HG03039 (cell line): ENCODE data around the gene STK32B.
"Not testable (repeated sequence)": the region's sequence is repeated elsewhere in the genome, so short reads cannot be mapped to it uniquely, and the experiment has no call there.

Experiments
- ATAC-seq: cut with Tn5 transposase; IDR thresholded peaks from one replicate; pipeline ENCODE4 v1.9.1; 2021; ENCODE audit warnings: mild to moderate bottlenecking, moderate library complexity; ENCODE audit not compliant: unreplicated experiment

STK32B gene

GRCh38 chr4:5200513-5200912, 149.2 kb downstream of the STK32B start:
- ATAC-seq: no peak

GRCh38 chr4:5203309-5203992, 152.2 kb downstream of the STK32B start:
- no peak for ATAC-seq

- ATAC-seq: no peak
These were observed 152.7 kb downstream of the STK32B start for GRCh38 chr4:5203993-5204310.

GRCh38 chr4:5204781-5205180, 153.5 kb downstream of the STK32B start:
- ATAC-seq: no peak

GRCh38 chr4:5206016-5206790, 154.9 kb downstream of the STK32B start:
- ATAC-seq: no peak

- no peak for ATAC-seq
These were observed 158.6 kb downstream of the STK32B start for GRCh38 chr4:5209862-5210261.

- ATAC-seq: no peak
These were observed 160.1 kb downstream of the STK32B start for GRCh38 chr4:5211282-5211839.

GRCh38 chr4:5212255-5213013, 161.2 kb downstream of the STK32B start:
- ATAC-seq: no peak

GRCh38 chr4:5213087-5213595, 161.9 kb downstream of the STK32B start:
- ATAC-seq: no peak

GRCh38 chr4:5215321-5215720, 164.0 kb downstream of the STK32B start:
- no peak for ATAC-seq

- ATAC-seq: no peak
These were observed 166.1 kb downstream of the STK32B start for GRCh38 chr4:5217421-5217820.

- no peak for ATAC-seq
These were observed 167.2 kb downstream of the STK32B start for GRCh38 chr4:5218376-5219069.

- ATAC-seq: no peak
These were observed 168.7 kb downstream of the STK32B start for GRCh38 chr4:5220028-5220427.

- no peak for ATAC-seq
These were observed 170.8 kb downstream of the STK32B start for GRCh38 chr4:5222047-5222446.

- no peak for ATAC-seq
These were observed 171.7 kb downstream of the STK32B start for GRCh38 chr4:5222951-5223350.

GRCh38 chr4:5224340-5224739, 173.1 kb downstream of the STK32B start:
- no peak for ATAC-seq

- ATAC-seq: no peak
These were observed 181.3 kb downstream of the STK32B start for GRCh38 chr4:5232549-5232948.

- ATAC-seq: no peak
These were observed 185.9 kb downstream of the STK32B start for GRCh38 chr4:5237086-5237660.

- no peak for ATAC-seq
These were observed 186.9 kb downstream of the STK32B start for GRCh38 chr4:5238173-5238572.

- ATAC-seq: not testable (repeated sequence)
These were observed 195.8 kb downstream of the STK32B start for GRCh38 chr4:5247061-5247460.
